Ovary (tissue), 9 donors: ENCODE results near the gene GOLGA8A. TPM values are rescaled to one million over a fixed set of nuclear protein-coding genes. Genes with fewer than 3 reads are reported as not detected.
"Not testable (repeated sequence)": the region's sequence is repeated elsewhere in the genome, so short reads cannot be mapped to it uniquely, and the experiment has no call there.

Experiments
- DNase-seq, 5 donors: peaks; one replicate each; pipeline ENCODE4 v3.0.0-alpha.2; 2019 to 2020
- H3K27ac ChIP-seq, 2 donors: fragments of 200-600 bp; one replicate each; pipeline versions ENCODE4 v1.5.1 to v1.8.0; 2019 to 2022
- H3K27me3 ChIP-seq: fragments of 200-600 bp; one replicate; pipeline ENCODE4 v1.8.0; 2022
- H3K36me3 ChIP-seq: fragments of 200-600 bp; sonication (generic); one replicate; pipeline ENCODE4 v1.5.1; 2019
- H3K4me1 ChIP-seq: one replicate; pipeline ENCODE4 v1.8.1; 2013; ENCODE audit warnings: mild to moderate bottlenecking, moderate library complexity; ENCODE audit not compliant: insufficient read depth
- H3K4me3 ChIP-seq: fragments of 200-600 bp; sonication (generic); one replicate; pipeline ENCODE4 v1.5.1; 2017
- H3K9me3 ChIP-seq, 2 donors: fragments of 200-600 bp in 1 of 2; sonication (generic) in 1 of 2; one replicate each; pipeline versions ENCODE4 v1.5.1 to v1.8.1; 2013 to 2019; ENCODE audit warnings: mild to moderate bottlenecking in 1 of 2, moderate library complexity in 1 of 2
- WGBS, 3 donors: extraction: QIAGEN DNeasy Blood & Tissue Kit in 1 of 3; methylation state at CpG; one replicate each; pipeline versions ENCODE4 v1.1.5 to v1.1.7; 2013 to 2017; 5-methylcytosine and 5-hydroxymethylcytosine counted together
- intact Hi-C, 4 donors: fragments of 100-400 bp; cut with DNase I; formaldehyde crosslinking; loops; one replicate each; pipeline versions ENCODE4 v1.11.0 to v1.15.1; 2022 to 2023
- polyA plus RNA-seq, 2 donors: library from polyadenylated mRNA; stranded (reverse); fragments of 200-250 nt in 1 of 2; fragments of 350-450 nt in 1 of 2; fragmentation: Illumina TruSeq in 1 of 2; extraction: RNeasy Lipid Tissue Mini Kit (QIAGEN cat#74804) in 1 of 2; gene quantifications; one replicate each; pipeline ENCODE4 v1.2.3, GENCODE V29; 2013 to 2014
- total RNA-seq, 7 donors: library from RNA; depleted of rRNA in 2 of 7; stranded (reverse); fragments of >200 nt in 2 of 7; fragmentation: NEBNext Ultra II Directional in 3 of 7; extraction: Animal tissue kit (Norgen Biotek cat#: 25700) in 3 of 7; gene quantifications; one replicate each; pipeline versions ENCODE4 v1.1.0 to v1.2.4, GENCODE V29; 2016 to 2023
- donor health status: DM: no; HTN: no; CAD: no; lungs with moderate emphysema.
- donor health status: DM: no; HTN: no; CAD: no.
- donor health status: Bipolar disorder and iron deficiency.
- donor health status: DM: yes; HTN: yes; CAD: no.
- donor health status: DM: no; HTN: no; CAD: no.
- donor health status: DM: yes; HTN: yes; CAD: no.

The GOLGA8A gene
- total and polyA plus RNA-seq, 9 donors = 21.7 to 130 (median 70.1) TPM

GRCh38 chr15:34418435-34418834 lies 19.2 kb downstream of the GOLGA8A start:
- H3K27ac ChIP-seq, DNase-seq, H3K27me3 ChIP-seq, H3K9me3 ChIP-seq, H3K4me3 ChIP-seq, H3K4me1 ChIP-seq, intact Hi-C loops, H3K36me3 ChIP-seq: not testable (repeated sequence)
- 81% methylated on average over 8 of the region's 8 CpGs; no CpG with 5 or more reads in 2 of the 3 donors for WGBS, 3 donors

GRCh38 chr15:34409511-34409910 lies 28.1 kb downstream of the GOLGA8A start:
- H3K27ac ChIP-seq, H3K4me3 ChIP-seq, H3K9me3 ChIP-seq, H3K36me3 ChIP-seq, H3K27me3 ChIP-seq, DNase-seq, H3K4me1 ChIP-seq, intact Hi-C loops: not testable (repeated sequence)
- WGBS, 3 donors = 96% methylated on average over 10 of the region's 19 CpGs; no CpG with 5 or more reads in 2 of the 3 donors

GRCh38 chr15:34408973-34409372 lies 28.6 kb downstream of the GOLGA8A start:
- 77% methylated on average over 3 of the region's 10 CpGs; no CpG with 5 or more reads in 2 of the 3 donors for WGBS, 3 donors

GRCh38 chr15:34403899-34404298 lies 33.7 kb downstream of the GOLGA8A start:
- H3K4me3 ChIP-seq, H3K9me3 ChIP-seq, H3K27ac ChIP-seq, DNase-seq, intact Hi-C loops, H3K4me1 ChIP-seq, H3K27me3 ChIP-seq, H3K36me3 ChIP-seq: not testable (repeated sequence)
- WGBS, 3 donors = no CpG with 5 or more reads among the region's 3 CpGs

More at GRCh38 chr15:34408973-34409372, 28.6 kb downstream of the GOLGA8A start:
- H3K9me3 ChIP-seq, H3K36me3 ChIP-seq, H3K27me3 ChIP-seq, H3K4me3 ChIP-seq, DNase-seq, intact Hi-C loops, H3K27ac ChIP-seq, H3K4me1 ChIP-seq: not testable (repeated sequence)

GRCh38 chr15:34403160-34403598 lies 34.4 kb downstream of the GOLGA8A start:
- intact Hi-C loops = not testable (repeated sequence)
- WGBS, 3 donors = 88 to 100% (median 99%) methylated on average over 1 to 2 of the region's 4 CpGs

GRCh38 chr15:34397637-34398259 lies 39.9 kb downstream of the GOLGA8A start:
- intact Hi-C loops, H3K4me3 ChIP-seq, DNase-seq, H3K9me3 ChIP-seq, H3K27ac ChIP-seq, H3K36me3 ChIP-seq, H3K27me3 ChIP-seq, H3K4me1 ChIP-seq: not testable (repeated sequence)
- WGBS, 3 donors = 94% methylated on average over 3 of the region's 6 CpGs; no CpG with 5 or more reads in 2 of the 3 donors

More at GRCh38 chr15:34403160-34403598, 34.4 kb downstream of the GOLGA8A start:
- not testable (repeated sequence) for H3K9me3 ChIP-seq, H3K27ac ChIP-seq, H3K4me3 ChIP-seq, H3K36me3 ChIP-seq, H3K27me3 ChIP-seq, H3K4me1 ChIP-seq, DNase-seq

- H3K36me3 ChIP-seq, H3K27ac ChIP-seq, H3K4me1 ChIP-seq, DNase-seq, intact Hi-C loops, H3K4me3 ChIP-seq, H3K27me3 ChIP-seq, H3K9me3 ChIP-seq: not testable (repeated sequence)
- 11% methylated on average over 2 of the region's 2 CpGs; no CpG with 5 or more reads in 2 of the 3 donors for WGBS, 3 donors
These were observed 44.6 kb downstream of the GOLGA8A start for GRCh38 chr15:34392981-34393380.

GRCh38 chr15:34389594-34390086 lies 48.0 kb downstream of the GOLGA8A start:
- no CpG with 5 or more reads among the region's 16 CpGs for WGBS, 3 donors
- H3K4me1 ChIP-seq, H3K27ac ChIP-seq, DNase-seq, H3K4me3 ChIP-seq, H3K9me3 ChIP-seq, H3K27me3 ChIP-seq, intact Hi-C loops, H3K36me3 ChIP-seq: not testable (repeated sequence)

Other genes starting within 250 kb of the GOLGA8A start
- 10 to 100 TPM; 23.7 to 52.2 (median 37.4) TPM for gene KATNBL1, start 227.7 kb downstream of the GOLGA8A start, total RNA-seq
- gene KATNBL1, start 227.7 kb downstream of the GOLGA8A start, polyA plus RNA-seq = 10 to 100 TPM; 12.9 to 27.1 TPM
- 100 to 1,000 TPM in 1 of 7 donors, 10 to 100 TPM in 6; 84.4 to 107 (median 89.9) TPM for gene EMC4, start 212.8 kb downstream of the GOLGA8A start, total RNA-seq
- 100 to 1,000 TPM; 148 to 178 TPM for gene EMC4, start 212.8 kb downstream of the GOLGA8A start, polyA plus RNA-seq
- gene SLC12A6, start 100.0 kb downstream of the GOLGA8A start, total RNA-seq = 10 to 100 TPM in 5 of 7 donors, 1 to 10 TPM in 2; 7.1 to 13.2 (median 11.4) TPM
- gene SLC12A6, start 100.0 kb downstream of the GOLGA8A start, polyA plus RNA-seq = 10 to 100 TPM in 1 of 2 donors, 1 to 10 TPM in 1; 6.9 to 19.7 TPM
- 100 to 1,000 TPM in 1 of 7 donors, 10 to 100 TPM in 6; 46.5 to 117 (median 53.0) TPM for gene NOP10, start 94.7 kb downstream of the GOLGA8A start, total RNA-seq
- gene NOP10, start 94.7 kb downstream of the GOLGA8A start, polyA plus RNA-seq = 100 to 1,000 TPM in 1 of 2 donors, 10 to 100 TPM in 1; 96.5 to 189 TPM
- not detected for gene NUTM1, start 94.5 kb downstream of the GOLGA8A start, total RNA-seq
- gene NUTM1, start 94.5 kb downstream of the GOLGA8A start, polyA plus RNA-seq = not detected
- 10 to 100 TPM in 6 of 7 donors, 1 to 10 TPM in 1; 8.9 to 44.3 (median 34.4) TPM for gene LPCAT4, start 70.6 kb downstream of the GOLGA8A start, total RNA-seq
- gene LPCAT4, start 70.6 kb downstream of the GOLGA8A start, polyA plus RNA-seq = 10 to 100 TPM; 15.9 to 22.6 TPM
- gene GOLGA8B, start 145.8 kb upstream of the GOLGA8A start, total RNA-seq = 100 to 1,000 TPM in 4 of 7 donors, 10 to 100 TPM in 3; 59.8 to 144 (median 109) TPM
- 10 to 100 TPM; 56.3 to 78.9 TPM for gene GOLGA8B, start 145.8 kb upstream of the GOLGA8A start, polyA plus RNA-seq